Measurements from ENCODE around the gene CCNL2. TPM values are rescaled to one million over a fixed set of nuclear protein-coding genes. Genes with fewer than 3 reads are reported as not detected.

Gene CCNL2
- total RNA-seq, 2 experiments from 2014 or later: 274 to 281 TPM

- no peak overlapping the region for H3K27ac Mint-ChIP-seq
- Histone ChIP-seq H3K27me3 (ENCODE audit: control insufficient read depth in 1 of 2, insufficient read depth in 2 of 2, low read length in 2 of 2) (peaks cover 32 to 50% of the 10 kb centered on the region in 2 experiments), H3K4me3 (ENCODE audit: low read length) (no peak overlapping the region), H3K4me1 (ENCODE audit: insufficient read depth, low read length) (peaks cover 48% of the 10 kb centered on the region), H3K36me3 (ENCODE audit: insufficient read depth, low read length) (no peaks in the 10 kb centered on the region), H3K9me3 (ENCODE audit: control insufficient read depth in 1 of 2, insufficient read depth in 1 of 2, low read length in 2 of 2) (peaks cover 0 to 31% of the 10 kb centered on the region in 2 experiments), H3K27ac (ENCODE audit: low read depth in 1 of 2, low read length in 2 of 2) (no peak overlapping the region)
- CTCF ChIA-PET: interaction anchor here (2.0 kb wide), 1 partner anchor 17 kb away, joined by 9 read pairs; no protein-coding TSS in a partner anchor
- ATAC-seq (ENCODE audit: poor library complexity) (no peak), DNase-seq (peak in 3 of 14 experiments; percentile 39 to 65 (median 62))
- H3K36me3 Mint-ChIP-seq (ENCODE audit: low read depth): no peaks in the 10 kb centered on the region
- H3K4me3 Mint-ChIP-seq: peak overlapping the region; percentile 7
- no peaks in the 10 kb centered on the region for H3K9me3 Mint-ChIP-seq
- no peak for TF ChIP-seq CTCF (IDR thresholded peaks at IDR 0.05)
- POLR2A ChIA-PET: interaction anchor here (0.6 to 2.3 kb wide), 4 partner anchors 11 to 341 kb away, joined by 3 to 12 read pairs (median 3); no protein-coding TSS in a partner anchor
- intact Hi-C loops (cut with DNase I, micrococcal nuclease): loop anchor here in 1 of 2 experiments (2.0 kb wide), 1 partner anchor 16 kb away; no protein-coding TSS in a partner anchor
- H3K27me3 Mint-ChIP-seq: peaks cover 41% of the 10 kb centered on the region
- peaks cover 28% of the 10 kb centered on the region for H3K4me1 Mint-ChIP-seq (ENCODE audit: low read depth)
Measured at GRCh38 chr1:1354271-1355247, 44.6 kb downstream of the CCNL2 start.

DNA sequence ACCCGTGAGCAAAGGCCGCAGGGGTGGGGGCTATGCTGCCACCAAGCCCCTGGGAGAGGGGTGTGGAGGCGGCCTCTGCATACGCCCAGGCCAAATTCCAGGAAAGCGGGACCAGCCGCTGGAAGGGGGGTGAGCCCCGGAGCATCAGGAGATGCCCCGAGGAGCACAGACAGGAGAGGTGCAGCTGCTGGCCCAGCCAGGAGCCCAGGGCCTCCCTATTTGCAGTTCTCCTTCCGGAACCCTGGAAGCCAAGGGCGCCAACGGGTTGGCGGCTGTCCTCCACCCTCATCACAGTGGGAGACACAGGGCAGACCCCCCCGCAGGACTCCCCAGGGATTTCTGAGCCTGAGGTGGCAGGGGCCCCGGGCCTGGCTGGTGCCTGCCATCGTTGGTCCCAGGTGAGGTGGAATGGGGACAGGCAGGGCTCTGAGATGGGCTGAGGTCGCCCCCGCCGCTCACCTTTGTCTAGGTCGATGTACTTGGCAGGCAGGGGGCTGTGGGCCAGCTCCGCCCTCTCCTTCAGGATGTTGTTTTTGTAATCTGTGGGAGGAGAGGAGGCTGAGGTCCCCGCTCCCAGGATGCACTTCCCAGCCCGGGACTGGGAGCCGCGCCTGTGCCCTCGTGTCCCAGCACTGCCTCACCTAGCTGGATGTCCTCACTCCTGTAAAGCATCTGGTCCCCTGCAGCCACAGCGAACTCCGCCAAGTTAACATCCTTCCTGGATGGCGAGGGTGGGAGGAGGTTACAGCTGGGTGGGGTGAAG lies 45.6 kb downstream of the CCNL2 start:
- no peak for DNase-seq
- intact Hi-C loops (cut with DNase I, micrococcal nuclease): loop anchor here in 1 of 2 experiments (2.0 kb wide), 1 partner anchor 17 kb away; no protein-coding TSS in a partner anchor

More for the DNA sequence above, 45.6 kb downstream of the CCNL2 start:
- no peak for TF ChIP-seq CTCF (IDR thresholded peaks at IDR 0.05)
- Histone ChIP-seq H3K9me3 (ENCODE audit: control insufficient read depth in 1 of 2, insufficient read depth in 1 of 2, low read length in 2 of 2) (peaks cover 0 to 29% of the 10 kb centered on the region in 2 experiments), H3K27ac (ENCODE audit: low read depth in 1 of 2, low read length in 2 of 2) (no peak overlapping the region), H3K4me1 (ENCODE audit: insufficient read depth, low read length) (peaks cover 38% of the 10 kb centered on the region), H3K36me3 (ENCODE audit: insufficient read depth, low read length) (no peaks in the 10 kb centered on the region), H3K27me3 (ENCODE audit: control insufficient read depth in 1 of 2, insufficient read depth in 2 of 2, low read length in 2 of 2) (peaks cover 26 to 45% of the 10 kb centered on the region in 2 experiments), H3K4me3 (ENCODE audit: low read length) (no peak overlapping the region)
- Mint-ChIP-seq H3K36me3 (ENCODE audit: low read depth) (no peaks in the 10 kb centered on the region), H3K9me3 (no peaks in the 10 kb centered on the region), H3K4me3 (peak overlapping the region; percentile 80), H3K4me1 (ENCODE audit: low read depth) (peaks cover 20% of the 10 kb centered on the region), H3K27me3 (peaks cover 35% of the 10 kb centered on the region), H3K27ac (no peak overlapping the region)
- no peak for ATAC-seq (ENCODE audit: poor library complexity)
- ChIA-PET CTCF (interaction anchor here (2.0 kb wide), 1 partner anchor 18 kb away, joined by 9 read pairs; no protein-coding TSS in a partner anchor), POLR2A (interaction anchor here (1.0 to 2.3 kb wide), 2 partner anchors 12 to 18 kb away, joined by 3 to 12 read pairs; no protein-coding TSS in a partner anchor)

All from CD4-positive, alpha-beta T cell (primary cell).